ENCODE results near the gene CCDC124.

- TF ChIP-seq CTCF (conservative IDR thresholded peaks at IDR 0.05) (no peak), ZFX (IDR thresholded peaks at IDR 0.05) (no peak)
Measured at GRCh38 chr19:17975032-17975431, 42.2 kb downstream of the CCDC124 start.
